HPDE6-E6E7 (cell line): Measurements from ENCODE around the gene PLXNB3.

Experiments
- DNase-seq: peaks from one replicate; pipeline ENCODE4 v3.0.0; 2011; ENCODE audit warnings: missing footprints; ENCODE audit errors: extremely low spot score

Gene PLXNB3

GRCh38 chrX:153773741-153774575, 9.9 kb downstream of the PLXNB3 start:
- no peak for DNase-seq

DNA sequence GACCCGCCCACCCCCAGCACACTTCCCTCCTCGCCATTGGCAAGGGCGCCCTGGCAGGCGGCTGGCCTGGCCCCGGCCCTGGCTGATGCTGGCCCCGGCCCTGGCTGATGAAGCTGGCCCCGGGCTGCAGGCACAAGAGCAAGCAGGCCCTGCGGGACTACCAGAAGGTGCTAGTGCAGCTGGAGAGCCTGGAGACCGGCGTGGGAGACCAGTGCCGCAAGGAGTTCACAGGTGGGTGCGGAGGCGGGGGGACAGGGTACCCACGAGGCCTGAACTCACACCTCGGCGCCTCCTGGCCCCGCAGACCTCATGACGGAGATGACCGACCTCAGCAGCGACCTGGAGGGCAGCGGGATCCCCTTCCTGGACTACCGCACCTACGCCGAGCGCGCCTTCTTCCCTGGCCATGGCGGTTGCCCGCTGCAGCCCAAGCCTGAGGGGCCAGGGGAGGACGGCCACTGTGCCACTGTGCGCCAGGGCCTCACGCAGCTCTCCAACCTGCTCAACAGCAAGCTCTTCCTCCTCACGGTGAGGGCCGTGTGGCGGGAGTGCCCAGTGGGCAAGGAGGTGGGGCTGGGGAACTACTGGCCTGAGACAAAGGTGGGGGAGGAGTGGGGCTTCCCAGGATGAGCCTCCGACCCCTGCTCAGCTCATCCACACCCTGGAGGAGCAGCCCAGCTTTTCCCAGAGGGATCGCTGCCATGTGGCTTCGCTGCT, 10.7 kb downstream of the PLXNB3 start:
- DNase-seq, result no peak

DNA sequence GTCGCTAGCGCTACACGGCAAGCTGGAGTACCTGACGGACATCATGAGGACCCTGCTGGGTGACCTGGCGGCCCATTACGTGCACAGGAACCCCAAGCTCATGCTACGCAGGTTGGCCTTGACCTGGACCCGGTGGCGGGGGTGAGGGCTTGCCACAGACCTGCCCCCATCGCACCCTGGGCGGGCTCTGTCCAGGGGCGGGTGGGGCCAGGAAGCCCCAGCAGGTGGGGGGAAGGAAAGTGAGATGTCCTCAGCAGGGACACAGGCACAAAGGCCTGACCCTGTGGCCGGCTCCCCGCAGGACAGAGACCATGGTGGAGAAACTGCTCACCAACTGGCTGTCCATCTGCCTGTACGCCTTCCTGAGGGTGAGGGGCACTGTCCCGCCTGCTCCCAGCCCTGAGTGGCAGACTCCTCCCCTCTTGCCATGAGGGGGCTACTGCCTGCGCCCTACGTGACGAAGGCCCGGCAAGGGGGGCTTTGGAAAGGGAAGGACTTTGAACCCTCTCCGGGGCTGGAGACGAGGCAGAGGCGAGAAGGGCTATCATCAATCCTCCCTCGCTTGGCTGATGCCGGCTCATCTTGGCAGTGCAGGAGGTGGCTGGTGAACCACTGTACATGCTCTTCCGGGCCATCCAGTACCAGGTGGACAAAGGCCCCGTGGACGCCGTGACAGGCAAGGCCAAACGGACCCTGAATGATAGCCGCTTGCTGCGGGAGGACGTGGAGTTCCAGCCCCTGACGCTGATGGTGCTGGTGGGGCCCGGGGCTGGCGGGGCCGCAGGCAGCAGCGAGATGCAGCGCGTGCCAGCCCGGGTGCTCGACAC, 11.5 kb downstream of the PLXNB3 start:
- no peak for DNase-seq

DNA sequence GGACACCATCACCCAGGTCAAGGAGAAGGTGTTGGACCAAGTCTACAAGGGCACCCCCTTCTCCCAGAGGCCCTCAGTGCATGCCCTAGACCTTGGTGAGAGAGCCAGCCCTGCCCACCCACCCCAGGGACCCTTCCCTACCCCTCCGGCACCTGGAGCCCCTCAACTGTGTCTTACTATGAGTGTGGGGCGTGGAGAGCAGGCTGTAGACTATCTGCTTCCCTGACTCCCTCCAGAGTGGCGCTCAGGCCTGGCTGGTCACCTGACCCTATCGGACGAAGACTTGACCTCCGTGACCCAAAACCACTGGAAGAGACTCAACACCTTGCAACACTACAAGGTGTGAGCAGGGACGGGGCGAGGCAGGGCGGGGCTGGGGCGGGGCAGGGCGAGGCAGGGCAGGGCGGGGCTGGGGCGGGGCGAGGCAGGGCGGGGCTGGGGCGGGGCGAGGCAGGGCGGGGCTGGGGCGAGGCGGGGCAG, 12.1 kb downstream of the PLXNB3 start:
- no peak for DNase-seq

GRCh38 chrX:153776611-153777045, 12.6 kb downstream of the PLXNB3 start:
- no peak for DNase-seq

- DNase-seq, result no peak
Measured at GRCh38 chrX:153777261-153778090, 13.4 kb downstream of the PLXNB3 start.

DNA sequence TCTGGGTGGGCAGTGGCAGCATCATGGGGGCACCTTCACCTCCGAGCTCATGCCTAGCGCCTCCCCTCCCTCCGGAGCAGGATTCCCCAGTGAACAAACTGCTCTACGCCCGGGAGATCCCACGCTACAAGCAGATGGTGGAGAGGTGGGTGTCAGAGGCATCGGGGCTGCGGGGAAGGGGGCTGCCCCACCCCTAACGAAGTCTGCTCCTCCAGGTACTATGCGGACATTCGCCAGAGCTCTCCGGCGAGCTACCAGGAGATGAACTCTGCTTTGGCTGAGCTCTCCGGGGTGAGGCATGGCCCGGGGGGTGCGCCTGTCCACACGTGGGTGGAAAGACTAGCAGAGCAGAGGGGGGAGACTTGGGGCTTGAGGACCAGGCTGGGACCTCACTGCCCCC, 14.1 kb downstream of the PLXNB3 start:
- DNase-seq, result no peak

GRCh38 chrX:153778684-153779101, 14.6 kb downstream of the PLXNB3 start:
- DNase-seq, result peak; percentile 56

DNA sequence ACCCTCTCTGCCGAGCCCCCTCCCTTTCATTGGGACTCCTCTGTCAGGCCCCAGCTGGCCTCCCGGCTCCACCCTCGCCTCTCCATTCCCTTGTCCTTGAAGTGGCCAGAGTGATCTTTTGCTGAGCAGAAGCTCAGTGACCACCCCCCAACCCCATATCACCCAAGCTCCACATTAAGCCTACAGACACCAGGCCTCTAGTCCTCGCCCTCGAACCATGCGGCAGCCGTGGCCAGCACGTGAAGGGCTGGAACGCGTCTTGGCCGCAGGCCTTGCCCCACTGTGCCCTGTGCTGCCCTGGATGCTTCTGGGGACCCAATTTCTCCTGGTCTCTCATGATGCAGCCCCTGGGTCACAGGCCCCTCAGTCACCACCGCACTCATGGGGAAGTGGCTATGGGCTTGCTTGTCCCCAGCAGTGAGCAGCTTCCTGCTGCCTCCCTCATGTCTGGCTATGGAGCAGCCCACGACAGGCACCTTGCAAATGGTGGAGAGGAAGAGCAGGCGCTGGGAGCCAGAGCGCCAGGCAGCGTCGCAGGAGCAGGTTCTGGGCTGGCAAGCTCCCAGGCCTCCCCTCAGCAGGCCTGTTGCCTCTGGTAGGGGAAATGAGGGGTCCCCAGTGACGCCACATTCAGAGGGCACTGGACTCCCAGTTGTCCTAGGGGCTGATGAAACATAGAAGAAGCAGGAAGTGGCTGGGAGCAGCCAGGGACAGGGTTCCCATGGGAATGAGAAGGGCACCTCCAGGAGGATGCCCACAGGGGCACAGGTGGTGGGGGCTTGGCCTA, 16.0 kb downstream of the PLXNB3 start:
- DNase-seq, result no peak

- no peak for DNase-seq
Measured at GRCh38 chrX:153780678-153781427, 16.8 kb downstream of the PLXNB3 start, which contains the start of gene SRPK3. Gene SRPK3, plus strand, starts transcription at chrX:153781041. Its CDS starts 46 bp downstream, at chrX:153781087.

DNA sequence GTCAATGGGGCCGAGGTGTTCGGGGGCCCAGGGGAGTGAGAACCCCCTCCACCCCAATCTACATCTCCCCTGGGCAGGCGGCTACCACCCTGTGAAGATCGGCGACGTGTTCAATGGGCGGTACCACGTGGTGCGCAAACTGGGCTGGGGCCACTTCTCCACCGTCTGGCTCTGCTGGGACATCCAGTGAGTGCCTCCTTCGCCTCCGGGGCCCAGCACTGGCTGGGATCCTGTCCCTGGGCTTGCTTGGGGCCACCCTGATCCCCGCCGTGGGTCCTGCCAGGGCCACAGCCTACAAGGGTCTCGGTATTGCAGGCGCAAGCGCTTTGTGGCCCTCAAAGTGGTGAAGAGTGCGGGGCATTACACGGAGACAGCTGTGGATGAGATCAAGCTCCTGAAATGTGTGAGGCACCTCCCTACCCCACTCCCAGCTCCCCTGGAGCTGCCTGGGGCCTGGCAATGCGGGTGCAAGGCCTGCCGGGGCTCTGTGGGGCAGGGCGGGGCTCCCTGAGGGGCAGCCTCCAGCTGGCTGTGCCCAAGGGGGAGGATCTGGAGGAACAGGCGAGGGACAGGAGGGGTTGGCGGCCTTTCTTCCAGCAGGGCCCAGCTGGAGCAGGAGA, 17.5 kb downstream of the PLXNB3 start:
- no peak for DNase-seq

- DNase-seq, result no peak
Measured at GRCh38 chrX:153782313-153782712, 18.3 kb downstream of the PLXNB3 start.

DNA sequence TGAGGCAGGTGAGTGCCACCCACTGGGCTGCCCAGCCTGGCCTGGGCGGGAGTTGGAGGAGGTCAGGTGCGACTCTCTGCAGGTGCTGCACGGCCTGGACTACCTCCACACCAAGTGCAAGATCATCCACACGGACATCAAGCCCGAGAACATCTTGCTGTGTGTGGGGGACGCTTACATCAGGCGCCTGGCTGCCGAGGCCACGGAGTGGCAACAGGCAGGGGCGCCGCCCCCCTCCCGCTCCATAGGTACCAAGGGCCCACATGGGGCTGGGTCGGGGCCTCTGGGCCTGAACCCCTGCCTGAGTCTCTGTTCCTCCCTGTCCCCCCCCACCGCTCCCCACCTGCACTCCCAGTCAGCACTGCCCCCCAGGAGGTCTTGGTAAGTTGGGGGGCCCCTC, 18.8 kb downstream of the PLXNB3 start:
- no peak for DNase-seq

DNA sequence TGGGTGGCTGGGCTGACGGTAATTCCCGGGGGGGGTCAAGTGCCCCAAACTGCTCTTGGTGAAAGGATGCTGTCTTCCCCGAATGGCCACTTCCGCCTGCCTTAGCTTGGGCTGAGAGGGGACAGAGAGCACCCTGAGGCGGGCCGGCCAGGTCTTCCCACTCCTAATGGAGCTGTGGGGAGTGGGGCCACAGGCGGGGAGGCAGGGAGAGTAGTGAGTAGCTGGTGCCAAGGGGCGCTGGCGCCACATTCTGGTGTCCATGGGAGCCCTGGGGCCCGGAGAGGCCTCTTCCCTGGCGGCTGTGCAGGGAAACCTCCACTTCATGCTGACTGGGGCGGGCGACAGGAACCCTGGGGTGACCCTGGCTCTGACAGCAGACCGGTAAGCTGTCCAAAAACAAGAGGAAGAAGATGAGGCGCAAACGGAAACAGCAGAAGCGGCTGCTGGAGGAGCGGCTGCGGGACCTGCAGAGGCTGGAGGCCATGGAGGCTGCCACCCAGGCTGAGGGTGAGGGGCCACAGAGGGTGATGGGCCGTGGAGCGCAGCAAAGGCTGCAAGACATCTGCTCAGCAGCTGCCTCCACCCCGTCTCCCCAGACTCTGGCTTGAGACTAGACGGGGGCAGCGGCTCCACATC, 19.4 kb downstream of the PLXNB3 start:
- no peak for DNase-seq

DNA sequence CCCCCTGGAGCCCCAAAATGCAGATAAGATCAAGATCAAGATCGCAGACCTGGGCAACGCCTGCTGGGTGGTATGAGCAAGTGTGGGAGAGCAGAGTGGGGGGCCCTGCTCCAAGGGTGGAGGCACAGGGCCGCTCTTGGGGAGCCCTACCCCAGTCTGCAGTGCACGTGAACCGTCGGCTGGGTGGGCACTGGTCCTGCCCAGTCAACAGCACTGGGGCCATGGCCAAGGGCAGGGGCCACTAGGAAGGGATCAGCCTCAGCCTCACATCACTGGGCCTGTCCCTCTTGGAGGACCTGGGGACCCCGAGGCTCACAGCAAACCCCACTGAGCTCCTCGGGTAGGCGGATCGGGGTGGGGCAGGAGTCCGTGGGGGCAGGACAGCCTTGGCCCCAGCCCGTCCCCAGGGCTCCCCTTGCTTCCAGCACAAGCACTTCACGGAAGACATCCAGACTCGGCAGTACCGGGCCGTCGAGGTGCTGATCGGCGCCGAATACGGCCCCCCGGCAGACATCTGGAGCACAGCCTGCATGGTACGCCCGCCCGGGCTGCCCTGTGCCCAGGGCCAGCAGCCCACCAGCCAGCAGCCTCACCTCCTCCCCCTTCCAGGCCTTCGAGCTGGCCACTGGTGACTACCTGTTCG, 20.4 kb downstream of the PLXNB3 start:
- DNase-seq, result no peak

DNA sequence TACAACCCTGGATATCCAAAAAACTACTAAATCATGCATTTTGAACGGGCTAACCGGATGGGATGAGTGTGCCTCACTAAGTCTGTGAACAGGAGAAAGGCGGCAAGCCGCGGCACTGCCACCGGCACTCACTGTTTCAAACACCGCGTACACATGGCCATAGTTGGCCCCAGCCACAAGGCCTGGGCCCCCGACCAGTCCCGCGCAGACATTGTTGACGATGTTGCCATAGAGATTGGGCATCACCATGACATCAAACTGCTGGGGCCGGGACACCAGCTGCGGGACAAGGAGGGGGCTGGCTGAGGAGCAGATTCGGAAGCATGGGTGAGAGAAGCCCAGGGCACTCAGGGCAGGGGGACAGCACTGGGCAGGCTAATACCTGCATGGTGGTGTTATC, 22.6 kb downstream of the PLXNB3 start:
- DNase-seq, result no peak

DNA sequence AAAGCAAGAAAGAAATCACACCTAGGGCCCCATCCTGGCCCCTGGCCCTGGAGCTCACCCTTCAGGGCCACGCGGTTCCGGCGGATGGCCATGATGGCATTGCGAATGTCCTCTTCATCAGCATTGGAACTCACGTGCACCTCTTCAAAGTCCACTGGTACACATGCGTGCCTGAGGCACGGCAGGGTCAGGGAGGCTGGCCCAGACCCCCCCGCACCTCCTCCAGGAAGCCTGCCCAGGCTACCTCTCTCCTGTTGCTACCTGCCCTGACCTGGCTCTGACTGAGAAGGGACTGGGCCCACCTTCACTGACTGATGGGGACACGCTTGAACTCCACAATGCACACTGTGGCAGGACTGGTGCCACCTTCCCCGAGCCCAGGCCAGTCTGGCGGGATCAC, 25.6 kb downstream of the PLXNB3 start:
- no peak for DNase-seq
